Uterus (tissue), 2 donors: ENCODE results near the gene PAGE3.

Source experiments
- POLR2A ChIP-seq, 2 donors: fragments of 450-650 bp; IDR thresholded peaks; one replicate each; pipeline ENCODE4 v1.6.1; 2016; ENCODE audit warnings: antibody characterized with exemption in 2 of 2, mild to moderate bottlenecking in 1 of 2, moderate library complexity in 1 of 2
- TF ChIP-seq, protein P1 (sequence below), 4 experiments: fragments of 200-600 bp in 2 of 4; fragments of 450-650 bp in 2 of 4; sonication (generic) in 2 of 4; IDR thresholded peaks; one replicate each; pipeline ENCODE4 v1.5.1; 2016 to 2019; ENCODE audit warnings: antibody characterized with exemption in 4 of 4, mild to moderate bottlenecking in 2 of 4, moderate library complexity in 1 of 4

DNA sequence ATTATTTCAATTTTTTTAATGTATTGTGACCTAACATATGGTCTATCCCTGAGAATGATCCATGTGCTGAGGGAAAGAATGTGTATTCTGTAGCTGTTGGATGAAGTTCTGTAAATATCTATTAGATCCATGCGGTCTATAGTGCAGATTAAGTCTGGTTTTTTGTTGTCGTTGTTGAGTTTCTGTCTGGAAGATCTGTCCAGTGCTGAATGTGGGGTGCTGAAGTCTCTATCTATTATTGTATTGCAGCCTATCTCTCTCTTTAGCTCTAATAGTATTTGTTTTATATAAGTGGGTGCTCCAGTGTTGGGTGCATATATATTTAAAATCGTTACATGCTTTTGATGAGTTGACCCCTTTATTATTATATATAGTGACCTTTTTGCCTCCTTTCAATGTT, 26.2 kb upstream of the PAGE3 start:
- TF ChIP-seq, protein P1, sequence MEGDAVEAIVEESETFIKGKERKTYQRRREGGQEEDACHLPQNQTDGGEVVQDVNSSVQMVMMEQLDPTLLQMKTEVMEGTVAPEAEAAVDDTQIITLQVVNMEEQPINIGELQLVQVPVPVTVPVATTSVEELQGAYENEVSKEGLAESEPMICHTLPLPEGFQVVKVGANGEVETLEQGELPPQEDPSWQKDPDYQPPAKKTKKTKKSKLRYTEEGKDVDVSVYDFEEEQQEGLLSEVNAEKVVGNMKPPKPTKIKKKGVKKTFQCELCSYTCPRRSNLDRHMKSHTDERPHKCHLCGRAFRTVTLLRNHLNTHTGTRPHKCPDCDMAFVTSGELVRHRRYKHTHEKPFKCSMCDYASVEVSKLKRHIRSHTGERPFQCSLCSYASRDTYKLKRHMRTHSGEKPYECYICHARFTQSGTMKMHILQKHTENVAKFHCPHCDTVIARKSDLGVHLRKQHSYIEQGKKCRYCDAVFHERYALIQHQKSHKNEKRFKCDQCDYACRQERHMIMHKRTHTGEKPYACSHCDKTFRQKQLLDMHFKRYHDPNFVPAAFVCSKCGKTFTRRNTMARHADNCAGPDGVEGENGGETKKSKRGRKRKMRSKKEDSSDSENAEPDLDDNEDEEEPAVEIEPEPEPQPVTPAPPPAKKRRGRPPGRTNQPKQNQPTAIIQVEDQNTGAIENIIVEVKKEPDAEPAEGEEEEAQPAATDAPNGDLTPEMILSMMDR (IDR thresholded peaks at IDR 0.05): no peak
- TF ChIP-seq POLR2A (IDR thresholded peaks at IDR 0.05): no peak
